ENCODE measurements around the gene NFILZ.

Gene NFILZ

GRCh38 chr19:8639821-8640401 is 9.5 kb downstream of the NFILZ start:
- no peak for ATAC-seq
- TF ChIP-seq GLIS3 (CRISPR knock-in tag; IDR thresholded peaks at IDR 0.05), result no peak
- TF ChIP-seq CREB5 (CRISPR knock-in tag; IDR thresholded peaks at IDR 0.05; ENCODE audit: low read depth), result no peak
- TF ChIP-seq TCF4 (CRISPR knock-in tag; IDR thresholded peaks at IDR 0.05; ENCODE audit: borderline replicate concordance), result no peak
- no peak for TF ChIP-seq ZFP3 (CRISPR knock-in tag; IDR thresholded peaks at IDR 0.05)
- TF ChIP-seq OSR1 (CRISPR knock-in tag; IDR thresholded peaks at IDR 0.05), result no peak
- TF ChIP-seq ZC3H10 (CRISPR knock-in tag; IDR thresholded peaks at IDR 0.05), result no peak
- no peak for TF ChIP-seq ZFP30 (CRISPR knock-in tag; IDR thresholded peaks at IDR 0.05)
- no peak for TF ChIP-seq ISL1 (CRISPR knock-in tag; IDR thresholded peaks at IDR 0.05)
- TF ChIP-seq POU6F1 (CRISPR knock-in tag; IDR thresholded peaks at IDR 0.05; ENCODE audit: borderline replicate concordance, low read depth), result no peak
- TF ChIP-seq ESRRG (CRISPR knock-in tag; IDR thresholded peaks at IDR 0.05), result no peak
- TF ChIP-seq RARB (CRISPR knock-in tag; IDR thresholded peaks at IDR 0.05), result no peak
- no peak for TF ChIP-seq ZNF8 (CRISPR knock-in tag; IDR thresholded peaks at IDR 0.05)
- no peak for TF ChIP-seq CSDC2 (CRISPR knock-in tag; IDR thresholded peaks at IDR 0.05)
- no peak for TF ChIP-seq ZNF565 (CRISPR knock-in tag; conservative IDR thresholded peaks at IDR 0.05; ENCODE audit: low read depth)
- no peak for TF ChIP-seq SNAI2 (CRISPR knock-in tag; IDR thresholded peaks at IDR 0.05)
- TF ChIP-seq BACH2 (CRISPR knock-in tag; IDR thresholded peaks at IDR 0.05; ENCODE audit: borderline replicate concordance), result no peak
- no peak for TF ChIP-seq PPARA (CRISPR knock-in tag; IDR thresholded peaks at IDR 0.05; ENCODE audit: borderline replicate concordance)
- TF ChIP-seq ZNF70 (CRISPR knock-in tag; IDR thresholded peaks at IDR 0.05), result no peak
- no peak for TF ChIP-seq CSRNP3 (CRISPR knock-in tag; IDR thresholded peaks at IDR 0.05)
- no peak for TF ChIP-seq PATZ1 (CRISPR knock-in tag; IDR thresholded peaks at IDR 0.05; ENCODE audit: borderline replicate concordance)

GRCh38 chr19:8640402-8641004 is 10.1 kb downstream of the NFILZ start:
- TF ChIP-seq TSHZ2 (CRISPR knock-in tag; IDR thresholded peaks at IDR 0.05) (no peak), TOX (CRISPR knock-in tag; IDR thresholded peaks at IDR 0.05; ENCODE audit: borderline replicate concordance) (no peak), ARNTL (CRISPR knock-in tag; IDR thresholded peaks at IDR 0.05; ENCODE audit: borderline replicate concordance, low read depth) (no peak), SNAI2 (CRISPR knock-in tag; IDR thresholded peaks at IDR 0.05) (no peak), OSR1 (CRISPR knock-in tag; IDR thresholded peaks at IDR 0.05) (no peak), ISL1 (CRISPR knock-in tag; IDR thresholded peaks at IDR 0.05) (no peak), POU6F1 (CRISPR knock-in tag; IDR thresholded peaks at IDR 0.05; ENCODE audit: borderline replicate concordance, low read depth) (no peak), ESRRG (CRISPR knock-in tag; IDR thresholded peaks at IDR 0.05) (no peak), ZNF70 (CRISPR knock-in tag; IDR thresholded peaks at IDR 0.05) (no peak), ZNF565 (CRISPR knock-in tag; conservative IDR thresholded peaks at IDR 0.05; ENCODE audit: low read depth) (no peak), GLIS3 (CRISPR knock-in tag; IDR thresholded peaks at IDR 0.05) (no peak)
- ATAC-seq, result no peak
